SK-N-DZ (cell line): ENCODE data around the gene FNIP1. TPM values are rescaled to one million over a fixed set of nuclear protein-coding genes. Genes with fewer than 3 reads are reported as not detected.
"Not testable (repeated sequence)": the region's sequence is repeated elsewhere in the genome, so short reads cannot be mapped to it uniquely, and the experiment has no call there.

Source experiments
- DNase-seq: peaks from one replicate; pipeline ENCODE4 v3.0.0-alpha.2; 2015; ENCODE audit warnings: low spot score
- polyA plus RNA-seq, 2 experiments: library from polyadenylated mRNA; depleted of rRNA; stranded (reverse); fragments of >200 nt; gene quantifications; 2 replicates each; pipeline ENCODE4 v1.2.3, GENCODE V29; 2014

FNIP1 gene
- 10.1 and 11.2 TPM in 2 replicates for polyA plus RNA-seq (2014; cell fraction: cytosol; rRNA removed)
- 12.3 and 21.2 TPM in 2 replicates for polyA plus RNA-seq (2014; cell fraction: nucleus; rRNA removed)

GRCh38 chr5:131796793-131797693 lies at the start of gene FNIP1:
Gene FNIP1 (minus strand): TSS chr5:131797017. CDS start chr5:131796921, 96 bp downstream.
- peak; percentile 98 for DNase-seq

GRCh38 chr5:131846536-131846935 lies 49.7 kb upstream of the FNIP1 start:
- DNase-seq: no peak

- DNase-seq: no peak
Observed at GRCh38 chr5:131845828-131846227, 49.0 kb upstream of the FNIP1 start.

GRCh38 chr5:131842971-131843370 lies 46.2 kb upstream of the FNIP1 start:
- not testable (repeated sequence) for DNase-seq

- not testable (repeated sequence) for DNase-seq
Observed at GRCh38 chr5:131832702-131833101, 35.9 kb upstream of the FNIP1 start.

- no peak for DNase-seq
Observed at GRCh38 chr5:131825404-131826013, 28.7 kb upstream of the FNIP1 start.

GRCh38 chr5:131824631-131825030 lies 27.8 kb upstream of the FNIP1 start:
- no peak for DNase-seq

- no peak for DNase-seq
Observed at GRCh38 chr5:131821221-131821620, 24.4 kb upstream of the FNIP1 start.

GRCh38 chr5:131818001-131818724 lies 21.3 kb upstream of the FNIP1 start:
- no peak for DNase-seq

GRCh38 chr5:131814990-131815389 lies 18.2 kb upstream of the FNIP1 start:
- DNase-seq: no peak

GRCh38 chr5:131812371-131813160 lies 15.7 kb upstream of the FNIP1 start:
- DNase-seq: no peak

GRCh38 chr5:131810510-131811249 lies 13.9 kb upstream of the FNIP1 start:
- no peak for DNase-seq

- peak; percentile 37 for DNase-seq
Observed at GRCh38 chr5:131795879-131796792, 681 bp downstream of the FNIP1 start.

GRCh38 chr5:131795228-131795627 lies 1.6 kb downstream of the FNIP1 start:
- no peak for DNase-seq

GRCh38 chr5:131794586-131794985 lies 2.2 kb downstream of the FNIP1 start:
- no peak for DNase-seq

- DNase-seq: no peak
Observed at GRCh38 chr5:131792896-131793295, 3.9 kb downstream of the FNIP1 start.

GRCh38 chr5:131791866-131792265 lies 5.0 kb downstream of the FNIP1 start:
- no peak for DNase-seq

GRCh38 chr5:131790550-131790949 lies 6.3 kb downstream of the FNIP1 start:
- no peak for DNase-seq

GRCh38 chr5:131789765-131790164 lies 7.1 kb downstream of the FNIP1 start:
- DNase-seq: no peak
